Measurements from ENCODE around the gene LYPD6B. TPM values are rescaled to one million over a fixed set of nuclear protein-coding genes. Genes with fewer than 3 reads are reported as not detected.

Gene LYPD6B
- total RNA-seq, 1 experiment from 2014 or later: 2.0 TPM

GRCh38 chr2:149155196-149155969 is 116.9 kb downstream of the LYPD6B start:
- Histone ChIP-seq H3K4me2 (ENCODE audit: low read length) (no peak overlapping the region), H3K9me2 (replicated peaks; ENCODE audit: low read length) (no peaks in the 10 kb centered on the region), H3K4me1 (ENCODE audit: insufficient read depth, low read length) (no peaks in the 10 kb centered on the region), H3K27me3 (ENCODE audit: low read length) (peaks cover 48% of the 10 kb centered on the region), H3K9ac (ENCODE audit: low read length) (no peak overlapping the region), H4K20me1 (ENCODE audit: low read length) (no peaks in the 10 kb centered on the region), H3K9me3 (ENCODE audit: low read length) (no peaks in the 10 kb centered on the region), H3K4me3 (ENCODE audit: low read length) (no peak overlapping the region), H2AFZ (ENCODE audit: low read length) (no peak overlapping the region), H3K36me3 (ENCODE audit: low read depth, low read length) (no peaks in the 10 kb centered on the region), H3K27ac (ENCODE audit: low read length) (no peak overlapping the region), H3K79me2 (ENCODE audit: low read length) (no peaks in the 10 kb centered on the region), H3F3A (ENCODE audit: low read length, unreplicated experiment) (no peaks in the 10 kb centered on the region)
- POLR2A ChIA-PET (ENCODE audit: unreplicated experiment): no interaction called here
- BruUV-seq (replicated peaks): no TSS peak
- ATAC-seq (no peak), DNase-seq (no peak)
- CTCF ChIA-PET: no interaction called here
- no peak for TF ChIP-seq EZH2 (IDR thresholded peaks at IDR 0.05; ENCODE audit: low read length, unreplicated experiment)
- intact Hi-C loops (cut with micrococcal nuclease): no loop called here

GRCh38 chr2:149155988-149156387 is 117.5 kb downstream of the LYPD6B start:
- no peaks in the 10 kb centered on the region for H3K9me3 ChIP-seq (ENCODE audit: low read length)
- ChIA-PET CTCF (no interaction called here), POLR2A (ENCODE audit: unreplicated experiment) (no interaction called here)
- H3K4me1 ChIP-seq (ENCODE audit: insufficient read depth, low read length): no peaks in the 10 kb centered on the region
- H3K79me2 ChIP-seq (ENCODE audit: low read length): no peaks in the 10 kb centered on the region
- no peak overlapping the region for H3K4me3 ChIP-seq (ENCODE audit: low read length)
- no peaks in the 10 kb centered on the region for H3K36me3 ChIP-seq (ENCODE audit: low read depth, low read length)
- TF ChIP-seq EZH2 (IDR thresholded peaks at IDR 0.05; ENCODE audit: low read length, unreplicated experiment): no peak
- no peak for TF ChIP-seq EZH2phosphoT487 (IDR thresholded peaks at IDR 0.05; ENCODE audit: borderline replicate concordance, low read length)
- no peak for TF ChIP-seq CTCF (conservative IDR thresholded peaks at IDR 0.05; ENCODE audit: low read depth, low read length)
- DNase-seq (no peak), ATAC-seq (no peak)
- no peak overlapping the region for H2AFZ ChIP-seq (ENCODE audit: low read length)
- no peak overlapping the region for H3K27ac ChIP-seq (ENCODE audit: low read length)
- H3K27me3 ChIP-seq (ENCODE audit: low read length): peaks cover 45% of the 10 kb centered on the region
- intact Hi-C loops (cut with micrococcal nuclease): no loop called here
- H3K9me2 ChIP-seq (replicated peaks; ENCODE audit: low read length): no peaks in the 10 kb centered on the region
- H4K20me1 ChIP-seq (ENCODE audit: low read length): no peaks in the 10 kb centered on the region
- no peaks in the 10 kb centered on the region for H3F3A ChIP-seq (ENCODE audit: low read length, unreplicated experiment)
- H3K4me2 ChIP-seq (ENCODE audit: low read length): no peak overlapping the region
- no TSS peak for BruUV-seq (replicated peaks)
- H3K9ac ChIP-seq (ENCODE audit: low read length): no peak overlapping the region

- DNase-seq (peak; percentile 4), ATAC-seq (no peak)
- H3K4me3 ChIP-seq (ENCODE audit: low read length): no peak overlapping the region
- H3K27ac ChIP-seq (ENCODE audit: low read length): no peak overlapping the region
- no peak overlapping the region for H2AFZ ChIP-seq (ENCODE audit: low read length)
- no peaks in the 10 kb centered on the region for H3K4me1 ChIP-seq (ENCODE audit: insufficient read depth, low read length)
- ChIA-PET CTCF (no interaction called here), POLR2A (ENCODE audit: unreplicated experiment) (no interaction called here)
- no peaks in the 10 kb centered on the region for H3K79me2 ChIP-seq (ENCODE audit: low read length)
- H3K27me3 ChIP-seq (ENCODE audit: low read length): peaks cover 34% of the 10 kb centered on the region
- H3K9me3 ChIP-seq (ENCODE audit: low read length): no peaks in the 10 kb centered on the region
- no peak overlapping the region for H3K4me2 ChIP-seq (ENCODE audit: low read length)
- no peaks in the 10 kb centered on the region for H3F3A ChIP-seq (ENCODE audit: low read length, unreplicated experiment)
- H3K36me3 ChIP-seq (ENCODE audit: low read depth, low read length): no peaks in the 10 kb centered on the region
- no TSS peak for BruUV-seq (replicated peaks)
- H3K9ac ChIP-seq (ENCODE audit: low read length): no peak overlapping the region
- TF ChIP-seq EZH2 (IDR thresholded peaks at IDR 0.05; ENCODE audit: low read length, unreplicated experiment) (no peak), EZH2phosphoT487 (IDR thresholded peaks at IDR 0.05; ENCODE audit: borderline replicate concordance, low read length) (no peak), CTCF (conservative IDR thresholded peaks at IDR 0.05; ENCODE audit: low read depth, low read length) (no peak)
- H3K9me2 ChIP-seq (replicated peaks; ENCODE audit: low read length): no peaks in the 10 kb centered on the region
- intact Hi-C loops (cut with micrococcal nuclease): no loop called here
- H4K20me1 ChIP-seq (ENCODE audit: low read length): no peaks in the 10 kb centered on the region
These were observed 118.7 kb downstream of the LYPD6B start for GRCh38 chr2:149156971-149157740.

All from PC-3 (cell line).